ENCODE results near the gene LASP1. TPM values are rescaled to one million over a fixed set of nuclear protein-coding genes. Genes with fewer than 3 reads are reported as not detected.
"Not testable (repeated sequence)": the region's sequence is repeated elsewhere in the genome, so short reads cannot be mapped to it uniquely, and the experiment has no call there.

LASP1 gene
- total RNA-seq, 1 donor from 2014 or later, result 266 TPM

DNA sequence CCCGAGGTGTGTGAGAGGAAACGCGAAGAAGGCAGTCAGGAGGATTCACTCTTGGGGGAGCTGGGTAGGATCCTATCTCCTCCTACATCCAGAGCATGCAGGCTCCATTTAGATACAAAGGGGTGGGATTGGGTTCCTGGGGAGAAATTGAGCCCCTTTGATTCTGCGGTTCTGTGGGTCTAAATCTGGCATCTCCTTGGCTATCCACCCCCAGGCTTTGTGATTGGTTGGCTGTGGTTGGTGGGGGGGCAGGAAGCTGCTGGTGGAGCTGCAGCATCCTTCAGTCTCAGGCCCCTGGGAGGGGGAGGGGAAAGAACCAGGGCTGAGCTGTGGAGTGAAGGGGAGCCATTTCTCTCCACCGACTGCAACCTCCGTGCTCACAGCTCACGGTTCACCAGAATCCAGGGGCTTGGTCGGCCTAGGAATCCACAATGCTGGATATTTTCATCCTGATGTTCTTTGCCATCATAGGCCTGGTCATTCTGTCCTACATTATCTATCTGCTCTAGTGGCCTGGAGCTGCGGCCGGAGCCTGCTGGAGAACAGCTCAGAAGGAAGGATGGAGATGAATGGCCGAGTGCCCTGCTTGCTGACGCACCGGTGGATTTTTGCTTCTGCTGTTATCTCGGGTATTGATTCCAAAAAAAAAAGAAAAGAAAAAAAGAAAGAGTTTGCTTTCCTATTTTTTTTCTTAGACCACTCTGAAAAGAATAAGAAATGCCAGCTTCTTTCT, 55.6 kb downstream of the LASP1 start, which contains the start of gene LASP1NB:
TSS of gene LASP1NB (plus strand) at position 352 of the 733 bp plus-strand sequence.
- peak; percentile 93 for DNase-seq (ENCODE audit: low spot score)

DNA sequence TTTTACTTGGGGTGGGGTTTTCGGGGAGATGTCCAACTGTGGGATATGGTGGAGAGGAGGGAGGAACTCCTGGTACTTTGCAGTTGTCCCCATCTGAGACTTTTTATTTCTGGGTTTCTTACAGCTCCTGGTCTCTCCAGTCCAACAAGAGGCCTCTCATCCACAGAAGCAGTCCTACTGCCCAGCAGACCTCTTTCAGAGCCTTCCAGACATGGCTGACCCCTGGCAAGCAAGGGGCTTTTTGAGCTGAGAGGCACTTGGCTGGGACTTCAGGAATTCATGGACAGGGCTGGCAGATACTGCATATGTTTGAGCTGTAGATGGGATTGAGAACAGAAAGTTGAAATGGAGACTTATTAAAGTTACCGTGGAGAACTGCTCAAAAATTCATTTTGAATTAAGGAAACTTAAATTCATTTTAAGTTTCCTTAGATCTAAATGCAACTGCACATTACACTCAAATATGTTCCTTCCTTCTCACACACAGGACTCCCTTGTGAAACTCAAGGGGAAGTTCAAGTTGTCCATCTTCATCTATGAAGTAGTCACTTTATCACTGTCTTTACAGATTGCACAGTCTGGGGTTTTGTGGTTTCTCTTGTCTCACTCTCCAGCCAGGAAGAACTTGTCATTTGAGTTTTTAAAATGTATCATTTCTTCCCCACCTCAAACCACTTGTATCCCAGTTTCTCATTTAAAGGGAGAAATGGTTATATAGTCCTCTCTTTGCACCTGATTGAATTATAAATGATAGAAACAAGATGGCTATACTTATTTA, 56.6 kb downstream of the LASP1 start:
- DNase-seq (ENCODE audit: low spot score), result peak; percentile 62

GRCh38 chr17:38930782-38931181, 60.9 kb downstream of the LASP1 start:
- DNase-seq (ENCODE audit: low spot score), result not testable (repeated sequence)

GRCh38 chr17:38933962-38934361, 64.1 kb downstream of the LASP1 start:
- not testable (repeated sequence) for DNase-seq (ENCODE audit: low spot score)

DNA sequence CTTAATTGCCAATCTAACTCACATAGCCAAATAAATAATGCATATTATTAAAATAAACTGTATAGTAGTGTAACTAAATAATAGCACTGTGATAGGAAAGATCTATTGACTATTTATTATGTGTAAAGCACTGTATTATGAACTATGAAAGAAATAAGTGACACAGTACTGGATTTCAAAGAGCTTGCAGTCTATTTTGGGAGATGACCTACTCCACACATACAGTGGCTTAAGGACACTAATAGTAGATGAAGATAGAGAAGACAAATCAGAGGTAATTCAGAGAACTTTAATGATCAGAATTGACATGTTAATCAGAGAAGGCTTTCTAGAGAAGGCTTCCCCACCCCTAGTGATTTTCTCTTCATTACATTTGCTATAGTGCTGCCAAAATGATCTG, 70.1 kb downstream of the LASP1 start:
- no peak for DNase-seq (ENCODE audit: low spot score)

- no peak for DNase-seq (ENCODE audit: low spot score)
These were observed 70.5 kb downstream of the LASP1 start for GRCh38 chr17:38940404-38940803.

GRCh38 chr17:38942696-38943334, 73.0 kb downstream of the LASP1 start:
- DNase-seq (ENCODE audit: low spot score), result no peak

- no peak for DNase-seq (ENCODE audit: low spot score)
These were observed 73.7 kb downstream of the LASP1 start for GRCh38 chr17:38943607-38944006.

GRCh38 chr17:38947189-38947588, 77.3 kb downstream of the LASP1 start:
- no peak for DNase-seq (ENCODE audit: low spot score)

- not testable (repeated sequence) for DNase-seq (ENCODE audit: low spot score)
These were observed 83.9 kb downstream of the LASP1 start for GRCh38 chr17:38953800-38954199.

DNA sequence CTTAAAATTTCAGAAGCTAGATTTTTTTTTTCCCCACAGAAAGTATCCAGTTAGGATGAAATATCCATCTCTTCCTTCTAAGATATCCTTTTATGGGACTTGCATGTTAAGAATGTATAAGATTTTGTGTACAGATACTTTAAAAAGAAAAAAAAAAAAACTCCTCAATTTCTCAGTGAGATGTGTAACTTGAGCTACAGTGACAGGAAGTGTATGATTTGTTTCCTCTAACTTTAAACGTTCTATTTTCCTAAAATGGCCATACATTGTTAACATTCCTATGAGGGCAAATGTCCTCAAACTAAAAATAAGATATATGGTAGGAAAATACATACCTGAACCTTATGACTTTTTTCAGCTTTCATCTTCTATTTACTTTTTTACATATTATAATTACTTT, 88.5 kb downstream of the LASP1 start:
- DNase-seq (ENCODE audit: low spot score), result peak; percentile 57

GRCh38 chr17:38958756-38959155, 88.9 kb downstream of the LASP1 start:
- peak; percentile 67 for DNase-seq (ENCODE audit: low spot score)

DNA sequence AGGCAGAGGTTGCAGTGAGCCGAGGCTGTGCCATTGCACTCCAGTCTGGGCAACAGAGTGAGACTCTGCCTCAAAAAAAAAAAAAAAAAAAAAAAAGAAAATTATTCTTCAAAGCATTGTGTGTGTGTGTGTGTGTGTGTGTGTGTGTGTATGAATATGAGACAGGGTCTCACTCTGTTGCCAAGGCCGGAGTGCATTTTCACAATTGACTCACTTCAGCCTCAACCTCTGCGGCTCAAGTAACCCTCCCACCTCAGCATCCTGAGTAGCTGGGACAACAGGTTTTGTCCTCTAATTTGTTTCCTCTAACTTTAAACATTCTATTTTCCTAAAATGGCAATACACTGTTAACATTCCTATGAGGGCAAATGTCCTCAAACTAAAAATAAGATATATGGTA, 89.7 kb downstream of the LASP1 start:
- no peak for DNase-seq (ENCODE audit: low spot score)

DNA sequence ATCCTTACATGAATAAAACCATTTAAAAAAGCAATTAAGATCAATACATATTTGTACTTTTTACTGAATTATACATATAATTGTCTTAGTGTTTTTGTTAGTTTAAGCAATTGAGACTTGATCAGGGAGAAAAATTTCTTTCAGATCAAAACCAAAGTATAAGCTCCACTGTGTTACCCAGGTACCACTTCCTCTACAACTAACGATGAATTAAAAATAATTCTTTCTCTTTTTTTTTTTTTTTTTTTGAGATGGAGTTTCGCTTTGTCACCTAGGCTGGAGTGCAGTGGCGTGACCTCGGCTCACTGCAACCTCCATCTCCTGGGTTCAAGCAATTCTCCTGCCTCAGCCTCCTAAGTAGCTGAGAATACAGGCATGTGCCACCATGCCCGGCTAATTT, 90.5 kb downstream of the LASP1 start:
- DNase-seq (ENCODE audit: low spot score), result no peak

- no peak for DNase-seq (ENCODE audit: low spot score)
These were observed 91.6 kb downstream of the LASP1 start for GRCh38 chr17:38961413-38961812.

DNA sequence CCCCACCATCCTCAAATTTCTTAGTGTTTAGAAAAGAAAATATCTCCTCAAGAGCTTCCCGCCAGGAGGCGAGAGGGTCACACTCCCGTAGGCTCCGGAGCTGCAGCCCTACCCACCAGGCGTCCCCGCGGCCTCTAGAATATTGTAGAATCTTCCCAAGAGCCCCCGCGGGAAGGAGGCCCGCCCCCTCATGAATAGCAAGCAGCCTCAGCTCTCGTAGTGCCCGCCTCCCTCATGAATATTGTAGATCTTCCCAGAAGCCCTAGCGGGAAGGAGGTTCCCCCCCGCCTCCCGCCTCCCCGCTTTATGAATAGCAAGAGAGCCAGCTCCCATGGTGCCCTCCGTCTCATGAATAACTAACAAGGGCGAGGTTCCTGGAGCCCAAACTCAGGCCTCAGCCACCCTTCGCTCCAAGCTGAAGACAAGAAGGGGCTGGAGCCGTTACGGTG, 97.5 kb downstream of the LASP1 start, which contains the start of gene FBXO47:
TSS of gene FBXO47 (minus strand) at position 114 of the 449 bp plus-strand sequence. CDS start 4,378 bp downstream, outside the sequence.
- DNase-seq (ENCODE audit: low spot score), result peak; percentile 96

DNA sequence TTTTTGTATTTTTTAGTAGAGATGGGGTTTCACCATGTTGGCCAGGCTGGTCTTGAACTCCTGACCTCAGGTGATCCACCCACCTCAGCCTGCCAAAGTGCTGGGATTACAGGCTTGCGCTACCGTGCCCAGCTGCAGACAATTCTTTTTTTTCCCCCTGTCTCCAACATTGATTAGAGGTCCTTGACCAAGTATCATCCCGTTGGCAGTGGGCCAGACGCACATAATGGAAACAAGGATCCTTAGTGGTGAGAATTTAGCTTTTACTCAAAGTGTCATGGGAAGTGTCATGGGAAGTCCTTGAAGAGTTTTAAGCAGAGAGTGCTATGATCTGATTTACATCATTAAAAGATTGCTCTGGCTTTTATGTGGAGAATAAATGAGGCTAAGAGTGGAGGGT, 99.4 kb downstream of the LASP1 start:
- DNase-seq (ENCODE audit: low spot score), result no peak

GRCh38 chr17:38970128-38970527, 100.3 kb downstream of the LASP1 start:
- DNase-seq (ENCODE audit: low spot score), result no peak

DNA sequence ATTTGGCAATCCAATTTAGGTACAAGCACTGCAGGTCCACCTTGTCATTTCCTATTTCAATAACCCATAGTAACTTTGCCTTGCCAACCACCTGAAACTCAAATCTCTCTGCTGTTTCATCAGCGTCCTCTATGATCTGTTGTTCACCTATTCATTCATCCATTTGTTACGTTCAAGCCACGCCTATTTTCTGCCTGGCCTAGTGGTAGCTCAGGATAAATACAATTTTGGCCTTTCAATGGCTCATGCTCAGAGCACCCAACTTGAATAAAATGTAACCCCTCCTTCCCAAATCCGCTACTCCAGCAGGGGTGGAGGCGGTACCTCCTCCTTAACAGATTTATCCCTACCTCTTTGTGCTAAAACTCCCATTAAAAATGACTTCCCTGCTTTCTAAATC, 100.9 kb downstream of the LASP1 start:
- no peak for DNase-seq (ENCODE audit: low spot score)
